Vagina (tissue), 2 donors: Measurements from ENCODE around the gene PPFIBP2.

Source experiments
- POLR2A ChIP-seq, 2 donors: fragments of 450-650 bp; IDR thresholded peaks; one replicate each; pipeline ENCODE4 v1.6.1; 2017; ENCODE audit warnings: antibody characterized with exemption in 2 of 2, mild to moderate bottlenecking in 2 of 2, moderate library complexity in 2 of 2
- POLR2AphosphoS5 ChIP-seq, 2 donors: sonication (generic); formaldehyde crosslinking; IDR thresholded peaks; one replicate each; pipeline ENCODE4 v1.9.0; 2017; ENCODE audit warnings: antibody characterized with exemption in 2 of 2, mild to moderate bottlenecking in 2 of 2, low read depth in 1 of 2; ENCODE audit not compliant: insufficient read depth in 1 of 2
- TF ChIP-seq, protein P1 (sequence below), 3 experiments: fragments of 450-650 bp in 2 of 3; fragments of 200-600 bp in 1 of 3; sonication (generic) in 1 of 3; IDR thresholded peaks; one replicate each; pipeline ENCODE4 v1.5.1; 2017 to 2019; ENCODE audit warnings: antibody characterized with exemption in 3 of 3, mild to moderate bottlenecking in 2 of 3, moderate library complexity in 2 of 3

DNA sequence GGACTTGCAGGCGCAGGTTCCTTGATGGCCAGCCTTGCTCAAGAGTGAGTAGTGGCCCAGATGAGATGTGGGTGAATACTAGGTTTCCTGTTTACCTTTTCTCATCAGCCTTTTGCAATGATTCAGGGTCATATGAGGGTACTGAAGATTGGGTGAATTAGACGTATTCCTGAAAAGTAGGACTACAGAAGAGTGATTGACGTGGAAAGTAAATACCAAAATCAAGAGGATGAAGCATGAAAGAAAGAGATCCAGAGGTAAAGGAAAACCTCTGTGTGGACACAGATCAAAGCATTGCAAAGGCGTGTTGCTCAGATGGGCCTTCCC, 99.6 kb downstream of the PPFIBP2 start:
- no peak for TF ChIP-seq POLR2A (IDR thresholded peaks at IDR 0.05)
- TF ChIP-seq, protein P1, sequence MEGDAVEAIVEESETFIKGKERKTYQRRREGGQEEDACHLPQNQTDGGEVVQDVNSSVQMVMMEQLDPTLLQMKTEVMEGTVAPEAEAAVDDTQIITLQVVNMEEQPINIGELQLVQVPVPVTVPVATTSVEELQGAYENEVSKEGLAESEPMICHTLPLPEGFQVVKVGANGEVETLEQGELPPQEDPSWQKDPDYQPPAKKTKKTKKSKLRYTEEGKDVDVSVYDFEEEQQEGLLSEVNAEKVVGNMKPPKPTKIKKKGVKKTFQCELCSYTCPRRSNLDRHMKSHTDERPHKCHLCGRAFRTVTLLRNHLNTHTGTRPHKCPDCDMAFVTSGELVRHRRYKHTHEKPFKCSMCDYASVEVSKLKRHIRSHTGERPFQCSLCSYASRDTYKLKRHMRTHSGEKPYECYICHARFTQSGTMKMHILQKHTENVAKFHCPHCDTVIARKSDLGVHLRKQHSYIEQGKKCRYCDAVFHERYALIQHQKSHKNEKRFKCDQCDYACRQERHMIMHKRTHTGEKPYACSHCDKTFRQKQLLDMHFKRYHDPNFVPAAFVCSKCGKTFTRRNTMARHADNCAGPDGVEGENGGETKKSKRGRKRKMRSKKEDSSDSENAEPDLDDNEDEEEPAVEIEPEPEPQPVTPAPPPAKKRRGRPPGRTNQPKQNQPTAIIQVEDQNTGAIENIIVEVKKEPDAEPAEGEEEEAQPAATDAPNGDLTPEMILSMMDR (IDR thresholded peaks at IDR 0.05), result no peak
- TF ChIP-seq POLR2AphosphoS5 (IDR thresholded peaks at IDR 0.05; ENCODE audit: insufficient read depth in 1 of 2, low read depth in 1 of 2), result no peak
